Ishikawa (cell line): ENCODE results near the gene SRXN1.

Experiments
- EP300 ChIP-seq: IDR thresholded peaks from 2 replicates; pipeline ENCODE4 v1.6.1; 2012; ENCODE audit warnings: borderline replicate concordance
- NFIC ChIP-seq: IDR thresholded peaks from 2 replicates; pipeline ENCODE4 v1.6.1; 2012
- RAD21 ChIP-seq: IDR thresholded peaks from 2 replicates; pipeline ENCODE4 v1.6.1; 2012; ENCODE audit warnings: low read depth
- TAF1 ChIP-seq: IDR thresholded peaks from 2 replicates; pipeline ENCODE4 v1.6.1; 2012; ENCODE audit warnings: low read depth, mild to moderate bottlenecking
- YY1 ChIP-seq: IDR thresholded peaks from 2 replicates; pipeline ENCODE4 v1.6.1; 2012; ENCODE audit warnings: low read depth
- TF ChIP-seq, protein P1 (sequence below): IDR thresholded peaks from 2 replicates; pipeline ENCODE4 v1.6.1; 2012

GRCh38 chr20:673603-674001 is 20.6 kb upstream of the SRXN1 start:
- TF ChIP-seq EP300: no peak
- TF ChIP-seq YY1: no peak
- TF ChIP-seq TAF1: no peak
- TF ChIP-seq, protein P1, sequence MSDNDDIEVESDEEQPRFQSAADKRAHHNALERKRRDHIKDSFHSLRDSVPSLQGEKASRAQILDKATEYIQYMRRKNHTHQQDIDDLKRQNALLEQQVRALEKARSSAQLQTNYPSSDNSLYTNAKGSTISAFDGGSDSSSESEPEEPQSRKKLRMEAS: no peak
- no peak for TF ChIP-seq RAD21
- TF ChIP-seq NFIC: no peak
